Measurements from ENCODE around the gene CRCP.
"Not testable (repeated sequence)": the region's sequence is repeated elsewhere in the genome, so short reads cannot be mapped to it uniquely, and the experiment has no call there.

GRCh38 chr7:66172536-66173401, 58.1 kb downstream of the CRCP start:
- TF ChIP-seq REST (IDR thresholded peaks at IDR 0.05); CTCF (IDR thresholded peaks at IDR 0.05; ENCODE audit: low read depth, low read length, missing input control); TAF1 (conservative IDR thresholded peaks at IDR 0.05); YY1 (IDR thresholded peaks at IDR 0.05); MAX (IDR thresholded peaks at IDR 0.05); RAD21 (IDR thresholded peaks at IDR 0.05); HNF4G (IDR thresholded peaks at IDR 0.05): not testable (repeated sequence)

All from liver (tissue), 3 donors.